Progenitor cell of endocrine pancreas (in vitro differentiated cells): Measurements from ENCODE around the gene GZMB. TPM values are rescaled to one million over a fixed set of nuclear protein-coding genes. Genes with fewer than 3 reads are reported as not detected.
"Not testable (repeated sequence)": the region's sequence is repeated elsewhere in the genome, so short reads cannot be mapped to it uniquely, and the experiment has no call there.

Source experiments
- DNase-seq: peaks from one replicate; pipeline ENCODE4 v3.0.0; 2021; ENCODE audit warnings: low spot score; ENCODE audit not compliant: unreplicated experiment
- H3K27ac Mint-ChIP-seq: 2 replicates; pipeline ENCODE4 v1.8.0; 2021; ENCODE audit warnings: mild to moderate bottlenecking, moderate library complexity, mixed read lengths
- H3K27me3 Mint-ChIP-seq: 2 replicates; pipeline ENCODE4 v1.8.0; 2021; ENCODE audit warnings: mixed read lengths
- H3K36me3 Mint-ChIP-seq: 2 replicates; pipeline ENCODE4 v1.8.0; 2022; ENCODE audit warnings: mixed read lengths; ENCODE audit not compliant: insufficient read depth
- H3K4me1 Mint-ChIP-seq: 2 replicates; pipeline ENCODE4 v1.8.0; 2021; ENCODE audit warnings: low read depth, mixed read lengths
- H3K4me3 Mint-ChIP-seq: 2 replicates; pipeline ENCODE4 v1.8.0; 2021; ENCODE audit warnings: low read depth, mild to moderate bottlenecking, moderate library complexity, mixed read lengths
- H3K9me3 Mint-ChIP-seq: 2 replicates; pipeline ENCODE4 v1.8.0; 2021; ENCODE audit warnings: low read depth, mixed read lengths
- CTCF ChIP-seq: fragments of 200-600 bp; sonication (generic); IDR thresholded peaks from one replicate; pipeline ENCODE4 v1.5.0; 2021; ENCODE audit warnings: antibody characterized with exemption, mild to moderate bottlenecking; ENCODE audit not compliant: unreplicated experiment
- total RNA-seq: library from RNA; stranded (reverse); gene quantifications from 2 replicates; pipeline ENCODE4 v1.2.1, GENCODE V29; 2021

The GZMB gene
- total RNA-seq, 1 donor from 2014 or later = not detected

GRCh38 chr14:24606297-24606696 lies 27.7 kb downstream of the GZMB start:
- H3K4me1 Mint-ChIP-seq = peaks cover 2% of the 10 kb centered on the region
- H3K4me3 Mint-ChIP-seq = no peak overlapping the region
- no peak for TF ChIP-seq CTCF
- DNase-seq = no peak
- H3K27ac Mint-ChIP-seq = no peak overlapping the region
- H3K27me3 Mint-ChIP-seq = no peaks in the 10 kb centered on the region
- no peaks in the 10 kb centered on the region for H3K36me3 Mint-ChIP-seq
- peaks cover 6% of the 10 kb centered on the region for H3K9me3 Mint-ChIP-seq

GRCh38 chr14:24605435-24606190 lies 28.4 kb downstream of the GZMB start:
- Mint-ChIP-seq H3K27me3 (no peaks in the 10 kb centered on the region), H3K4me3 (no peak overlapping the region), H3K27ac (peak overlapping the region; percentile 4), H3K4me1 (peaks cover 2% of the 10 kb centered on the region), H3K9me3 (peaks cover 6% of the 10 kb centered on the region), H3K36me3 (no peaks in the 10 kb centered on the region)
- peak; percentile 52 for TF ChIP-seq CTCF
- no peak for DNase-seq

- H3K36me3 Mint-ChIP-seq = no peaks in the 10 kb centered on the region
- no peak for TF ChIP-seq CTCF
- H3K9me3 Mint-ChIP-seq = peaks cover 66% of the 10 kb centered on the region
- H3K27me3 Mint-ChIP-seq = no peaks in the 10 kb centered on the region
- H3K4me1 Mint-ChIP-seq = no peaks in the 10 kb centered on the region
- H3K27ac Mint-ChIP-seq = no peak overlapping the region
- no peak for DNase-seq
- H3K4me3 Mint-ChIP-seq = no peak overlapping the region
Measured at GRCh38 chr14:24597403-24597802, 36.6 kb downstream of the GZMB start.

GRCh38 chr14:24595073-24595808 lies 38.7 kb downstream of the GZMB start:
- Mint-ChIP-seq H3K27ac (no peak overlapping the region), H3K27me3 (no peaks in the 10 kb centered on the region), H3K36me3 (no peaks in the 10 kb centered on the region), H3K9me3 (peaks cover 79% of the 10 kb centered on the region), H3K4me1 (no peaks in the 10 kb centered on the region), H3K4me3 (no peak overlapping the region)
- no peak for TF ChIP-seq CTCF
- no peak for DNase-seq

GRCh38 chr14:24591004-24591403 lies 43.0 kb downstream of the GZMB start:
- H3K4me3 Mint-ChIP-seq, H3K36me3 Mint-ChIP-seq, H3K27ac Mint-ChIP-seq, H3K4me1 Mint-ChIP-seq, H3K27me3 Mint-ChIP-seq, DNase-seq: not testable (repeated sequence)
- H3K9me3 Mint-ChIP-seq = peaks cover 69% of the 10 kb centered on the region

- H3K36me3 Mint-ChIP-seq, H3K4me1 Mint-ChIP-seq, DNase-seq, H3K27ac Mint-ChIP-seq, H3K27me3 Mint-ChIP-seq, H3K4me3 Mint-ChIP-seq: not testable (repeated sequence)
- peaks cover 43% of the 10 kb centered on the region for H3K9me3 Mint-ChIP-seq
Measured at GRCh38 chr14:24584402-24584801, 49.6 kb downstream of the GZMB start.

Other genes starting within 250 kb of the GZMB start
- gene NYNRIN, start 235.2 kb downstream of the GZMB start, total RNA-seq = 38.3 and 40.0 TPM in 2 replicates
- 1.5 and 1.9 TPM in 2 replicates for gene CBLN3, start 204.5 kb downstream of the GZMB start, total RNA-seq
- gene KHNYN, start 204.2 kb downstream of the GZMB start, total RNA-seq = 74.3 and 77.4 TPM in 2 replicates
- 68.1 and 68.2 TPM in 2 replicates for gene SDR39U1, start 191.4 kb downstream of the GZMB start, total RNA-seq
- not detected in 2 replicates for gene CMA1, start 125.9 kb downstream of the GZMB start, total RNA-seq
- not detected in 2 replicates for gene CTSG, start 57.9 kb downstream of the GZMB start, total RNA-seq
- gene GZMH, start 24.5 kb downstream of the GZMB start, total RNA-seq = not detected in 2 replicates